GM12892 (cell line): ENCODE measurements around the gene TMEM119.

Experiments
- POLR2A ChIP-seq: IDR thresholded peaks from 2 replicates; pipeline ENCODE4 v1.6.1; 2011; ENCODE audit warnings: low read depth, low read length, control low read depth
- POLR2AphosphoS5 ChIP-seq: IDR thresholded peaks from 2 replicates; pipeline ENCODE4 v1.6.1; 2011; ENCODE audit warnings: low read depth, low read length, control low read depth

- no peak for TF ChIP-seq POLR2AphosphoS5
- TF ChIP-seq POLR2A, result no peak
These were observed 5.3 kb upstream of the TMEM119 start for GRCh38 chr12:108602976-108603704.
